Measurements from ENCODE around the gene WDR44.
"Not testable (repeated sequence)": the region's sequence is repeated elsewhere in the genome, so short reads cannot be mapped to it uniquely, and the experiment has no call there.

WDR44 gene

DNA sequence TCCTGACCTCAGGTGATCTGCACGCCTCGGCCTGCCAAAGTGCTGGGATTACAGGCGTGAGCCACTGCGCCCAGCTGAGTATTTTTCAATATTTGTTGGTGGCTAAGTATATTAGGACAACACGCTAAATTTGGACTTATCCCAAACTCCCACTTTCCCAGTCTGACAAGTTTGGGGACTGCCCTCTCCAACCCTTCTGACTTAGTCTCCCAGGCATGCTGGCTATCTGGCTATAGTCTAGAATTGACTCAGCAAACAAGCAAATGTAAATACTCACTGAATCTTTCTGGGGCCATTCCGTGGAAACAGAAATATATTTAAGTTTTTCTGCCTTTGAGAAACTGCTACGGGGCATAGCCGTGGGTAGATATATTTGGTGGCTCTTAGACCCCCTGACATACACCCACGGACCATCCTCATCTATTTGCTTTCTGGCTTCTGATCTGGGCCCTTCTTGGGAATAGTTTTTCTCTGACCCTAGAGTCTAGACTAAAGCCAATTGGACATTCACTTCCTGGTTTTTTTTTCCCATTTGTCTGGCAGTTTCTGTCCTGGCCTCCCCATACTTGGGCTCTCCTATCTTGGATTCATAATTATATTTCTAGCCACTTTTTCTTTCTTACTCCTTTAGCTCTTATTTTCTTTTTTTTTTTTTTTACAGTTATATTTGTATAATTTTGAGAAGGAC is 138.5 kb downstream of the WDR44 start:
- no peak for DNase-seq

DNA sequence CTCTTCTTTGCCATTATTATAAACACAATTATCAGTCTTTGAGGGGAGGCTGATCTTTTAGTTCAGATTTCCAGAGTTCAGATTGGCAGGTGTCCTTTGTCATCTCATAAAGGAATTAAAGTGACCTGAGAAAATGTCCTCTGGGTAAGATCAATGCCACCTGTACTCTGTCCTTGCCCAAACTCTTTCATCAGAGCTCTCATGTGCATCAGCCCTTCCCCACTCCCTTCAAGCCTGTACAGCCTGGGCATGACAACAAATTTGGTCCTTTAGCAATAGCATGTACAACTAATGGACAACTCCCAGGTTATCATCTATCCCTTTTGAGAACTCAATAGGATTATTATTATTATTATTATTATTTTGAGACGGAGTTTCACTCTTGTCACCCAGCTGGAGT is 140.8 kb downstream of the WDR44 start:
- DNase-seq, result not testable (repeated sequence)

DNA sequence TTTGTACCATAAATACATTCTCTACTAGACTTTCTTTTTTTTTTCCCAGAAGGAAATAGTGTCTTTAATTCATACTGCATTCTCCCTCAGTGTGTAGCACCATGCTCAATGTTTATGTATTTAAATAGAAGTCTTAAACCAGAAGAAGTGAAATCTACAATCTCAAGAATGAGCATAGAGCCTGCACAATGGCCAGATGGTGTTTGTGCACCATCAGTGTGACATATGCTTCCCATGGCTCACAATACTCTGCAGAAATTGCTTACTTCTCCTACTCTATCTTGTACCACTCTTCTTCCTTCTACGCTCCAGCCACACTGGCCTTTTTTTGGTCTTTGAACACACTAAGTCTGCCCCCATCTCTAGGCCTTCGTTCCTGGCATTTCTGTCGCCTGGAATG is 147.1 kb downstream of the WDR44 start:
- no peak for DNase-seq

DNA sequence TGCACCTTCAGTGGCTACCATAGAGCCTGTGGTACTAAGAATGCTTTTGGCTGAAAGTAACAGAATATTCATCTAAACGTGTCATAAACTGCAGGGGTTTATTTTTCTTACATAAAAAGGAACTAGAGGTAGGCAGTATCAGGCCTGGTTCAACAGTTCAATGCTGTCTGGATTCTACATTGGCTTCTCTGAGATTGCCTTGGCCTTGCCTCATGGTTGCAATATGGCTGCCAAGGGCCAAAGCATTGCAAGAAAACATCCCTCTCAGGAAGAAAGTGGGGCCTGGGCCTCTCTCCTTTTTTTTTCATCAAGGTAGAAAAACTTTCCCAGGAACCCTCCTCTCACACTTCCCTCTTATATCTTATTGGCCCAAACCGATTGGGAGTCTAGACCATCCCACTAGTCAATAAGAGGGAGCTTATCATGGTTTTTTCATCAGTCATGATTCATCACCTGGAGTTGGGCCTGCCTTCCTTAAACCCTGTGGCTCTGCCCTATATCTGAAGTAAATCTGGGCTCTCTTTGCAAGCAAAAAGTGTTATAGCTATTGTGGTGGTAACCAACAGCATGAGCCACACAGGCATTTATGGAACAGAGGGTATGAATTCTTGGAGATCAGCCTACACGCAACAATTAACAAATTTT is 147.9 kb downstream of the WDR44 start:
- no peak for DNase-seq

DNA sequence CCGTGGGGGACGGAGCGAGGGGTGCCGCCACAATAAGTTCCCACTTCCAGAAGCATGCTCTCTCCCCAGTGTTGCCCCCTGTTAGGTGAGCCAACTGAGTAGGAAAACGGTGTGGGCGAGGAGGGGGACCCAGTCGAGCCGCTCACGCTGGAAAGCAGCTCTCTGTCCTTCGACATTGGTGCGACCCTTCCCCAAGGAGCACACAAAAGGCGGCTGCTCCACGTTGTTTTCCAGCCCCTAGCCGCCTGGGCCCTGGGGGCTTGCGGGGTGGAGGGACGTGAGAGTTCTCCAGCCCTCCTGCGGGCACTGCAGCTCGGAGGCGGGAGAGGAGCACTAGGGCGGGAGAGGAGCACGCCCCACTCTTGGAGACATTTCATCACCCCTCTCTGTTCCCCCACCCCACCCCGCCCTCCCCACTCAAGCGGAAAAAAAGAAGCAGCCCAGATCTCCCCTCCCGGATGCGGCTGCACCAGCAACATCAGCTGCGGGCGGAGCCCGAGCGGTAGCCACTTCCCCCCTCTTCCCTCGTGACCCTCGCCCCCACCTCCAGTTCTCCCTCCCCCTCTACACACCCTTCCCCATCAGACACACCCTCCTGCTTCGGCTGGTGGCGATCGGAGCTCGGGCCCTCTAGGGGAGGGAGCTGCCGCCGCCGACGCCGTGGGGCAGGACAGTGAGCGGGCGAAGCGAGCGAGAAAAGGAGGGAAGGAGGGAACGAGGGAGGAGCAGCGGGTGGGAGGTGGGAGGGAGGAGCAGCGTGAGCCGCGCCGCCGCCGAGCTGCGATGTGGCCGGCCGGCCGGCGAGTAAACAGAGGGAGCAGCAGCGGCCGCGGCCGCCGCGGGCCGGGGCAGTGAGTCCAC is 149.4 kb downstream of the WDR44 start, which contains the start of gene DOCK11:
TSS of gene DOCK11 (plus strand) at position 755 of the 861 bp plus-strand sequence. CDS start 157 bp downstream, outside the sequence.
- DNase-seq, result peak; percentile 87 to 89

DNA sequence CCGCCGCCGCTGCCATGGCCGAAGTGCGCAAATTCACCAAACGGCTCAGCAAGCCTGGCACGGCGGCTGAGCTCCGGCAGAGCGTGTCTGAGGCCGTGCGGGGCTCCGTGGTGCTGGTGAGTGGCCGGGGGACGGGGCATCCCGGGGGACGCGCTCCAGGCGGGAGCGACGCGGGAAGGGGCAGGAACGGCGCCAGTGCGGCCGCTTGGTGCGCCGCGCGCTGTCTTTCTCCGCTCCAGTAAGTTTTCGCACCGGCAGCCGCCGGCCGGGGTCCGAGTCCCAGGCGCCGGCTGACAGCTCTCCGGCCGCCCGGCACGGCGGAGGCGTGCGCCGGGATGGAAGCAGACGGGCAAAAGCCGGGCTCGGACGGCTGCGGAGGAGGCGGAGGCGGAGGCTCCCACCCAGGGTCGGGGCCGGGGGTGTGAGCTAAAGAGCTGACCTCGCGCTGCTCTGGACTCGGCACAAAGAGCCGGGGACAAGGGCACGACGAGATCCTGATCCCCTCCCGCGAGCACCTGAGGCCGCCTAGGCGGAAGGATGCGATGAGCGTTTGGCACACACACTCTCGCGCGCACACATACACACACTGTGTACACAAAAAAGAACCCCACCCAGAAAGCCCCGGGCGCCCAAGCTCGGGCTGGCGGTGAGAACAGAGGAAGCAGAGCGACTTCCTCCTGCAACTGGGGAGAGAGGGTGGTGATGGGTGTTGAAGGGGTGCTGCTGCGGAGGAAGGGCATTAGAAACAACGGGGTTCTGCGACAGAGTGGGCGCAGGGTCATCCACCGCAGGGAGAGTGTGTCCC is 150.3 kb downstream of the WDR44 start:
- peak; percentile 86 for DNase-seq

DNA sequence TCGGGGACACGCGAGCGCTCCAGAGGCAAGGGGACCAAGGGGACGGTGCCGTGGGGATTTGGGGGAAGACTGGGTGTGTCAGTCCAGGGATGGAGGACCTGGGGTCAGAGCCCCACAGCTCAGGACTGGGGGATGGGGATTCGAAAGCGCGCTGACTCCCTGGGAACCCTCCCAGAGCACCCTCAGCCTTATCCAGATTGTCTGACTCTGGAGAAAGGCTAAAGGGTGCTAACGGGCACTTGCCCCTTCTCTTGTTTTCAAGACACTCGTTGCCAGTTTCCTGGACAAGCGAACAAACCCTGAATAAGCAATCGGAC is 150.8 kb downstream of the WDR44 start:
- no peak for DNase-seq

DNA sequence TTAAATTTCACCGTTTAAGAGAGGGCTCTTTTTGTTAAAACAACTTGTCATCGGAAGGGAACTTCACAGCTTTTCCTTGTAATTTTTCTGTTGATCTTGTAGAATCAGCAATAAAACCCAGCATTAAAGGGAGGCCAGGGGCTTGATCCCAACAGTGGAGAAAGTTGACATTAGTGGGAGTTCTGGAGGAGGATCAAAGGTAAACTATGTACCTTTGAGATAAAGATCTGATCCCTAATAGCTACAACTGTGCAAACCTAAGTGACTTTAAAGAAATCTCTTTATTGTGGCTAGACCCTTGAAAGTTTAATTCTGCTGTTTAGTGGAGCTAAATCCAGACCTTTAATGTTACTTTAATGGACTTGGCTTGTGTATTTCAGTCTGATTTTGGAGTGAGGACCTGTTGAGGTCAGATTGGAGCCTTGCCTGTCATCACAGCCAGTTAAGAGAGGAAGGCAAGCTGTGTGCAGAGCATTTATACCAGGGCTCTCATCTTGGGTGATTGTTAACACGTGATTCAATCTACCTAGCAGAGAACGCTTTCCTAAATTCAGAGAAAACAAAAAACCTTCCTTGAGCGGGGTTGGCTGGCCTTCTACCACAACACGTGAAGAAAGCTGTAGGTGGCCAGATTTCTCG is 151.4 kb downstream of the WDR44 start:
- peak; percentile 36 to 59 for DNase-seq

DNA sequence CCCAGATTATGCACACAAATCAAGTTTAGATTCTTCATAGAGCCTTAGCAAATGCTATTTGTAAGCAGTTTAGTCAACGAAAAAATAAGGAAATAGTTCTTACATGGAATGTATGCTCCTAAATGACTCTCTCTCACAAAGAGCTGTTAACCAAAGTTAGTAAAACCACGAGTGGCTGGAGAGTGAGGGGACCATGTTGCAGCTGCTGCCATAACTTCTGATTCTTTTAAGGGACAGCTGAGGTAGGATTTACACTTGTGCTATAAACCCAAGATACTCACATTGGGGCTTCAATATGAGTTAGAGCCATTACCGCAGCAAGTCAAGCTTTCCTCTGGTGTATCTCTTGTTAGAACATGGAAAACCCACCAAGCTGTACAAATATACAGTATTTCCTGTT is 152.4 kb downstream of the WDR44 start:
- DNase-seq, result no peak

DNA sequence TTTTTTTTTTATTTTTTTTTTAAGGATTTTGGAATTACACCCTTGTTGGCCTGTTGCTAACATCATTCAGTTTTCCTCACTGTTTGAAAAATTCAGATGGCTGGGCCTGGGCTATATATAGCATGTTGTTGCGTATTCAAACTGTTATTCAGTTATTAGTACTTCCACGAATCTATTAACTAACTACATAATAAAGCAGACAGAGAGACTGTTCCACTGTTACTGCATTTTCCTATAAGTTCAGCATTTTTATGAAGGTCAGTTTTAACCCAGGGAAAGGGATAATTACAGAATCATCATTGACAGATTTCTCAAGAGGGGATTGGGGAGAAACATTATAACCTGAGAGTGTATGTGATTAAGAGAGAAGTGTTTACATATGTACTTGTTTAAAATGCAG is 152.8 kb downstream of the WDR44 start:
- no peak for DNase-seq

DNA sequence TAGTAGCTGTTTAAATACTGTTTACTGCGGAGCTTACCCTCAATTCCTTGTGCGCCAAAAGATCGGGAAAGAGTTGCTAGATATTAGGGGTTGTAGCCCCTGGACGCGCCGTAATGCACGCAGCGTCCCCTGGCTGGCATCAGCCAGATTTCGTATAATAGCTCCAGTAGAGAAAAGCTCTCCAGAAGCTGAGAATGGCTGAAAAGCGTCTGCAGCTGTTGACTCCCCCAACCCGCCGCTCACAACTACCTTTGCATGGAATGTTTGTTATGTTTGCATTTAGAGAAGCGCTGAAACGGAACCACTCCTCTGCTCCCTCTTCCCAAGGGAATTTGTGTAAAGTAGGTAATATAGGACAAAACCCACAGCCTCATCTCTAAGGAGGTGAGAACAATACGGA is 153.4 kb downstream of the WDR44 start:
- DNase-seq, result no peak

All from CD4-positive, alpha-beta T cell treated with Interleukin-4 for 1 hour (primary cell).